HCT116 (cell line): Measurements from ENCODE around the gene GRIN3A. TPM values are rescaled to one million over a fixed set of nuclear protein-coding genes. Genes with fewer than 3 reads are reported as not detected.

Source experiments
- ATAC-seq: fragments of 200-7000 bp; cut with Tn5 transposase; 2 replicates; pipeline ENCODE4 v1.9.1; 2020; ENCODE audit warnings: mild to moderate bottlenecking, moderate library complexity
- BruUV-seq: library from RNA; stranded (reverse); fragments of 400-500 nt; replicated peaks from 2 replicates; lab custom pipeline; 2021; lab: Mats Ljungman, UMichigan
- CTCF ChIA-PET: fragments of 300-600 bp; sonication (Branson Sonifier 250); formaldehyde crosslinking; loops from one replicate; lab custom pipeline; 2021; ENCODE audit warnings: antibody characterized with exemption; lab: Charles Lee
- POLR2A ChIA-PET: fragments of 300-600, 350-600 bp; sonication (Branson Sonifier 250); formaldehyde crosslinking; loops from one replicate; lab custom pipeline; 2021; ENCODE audit warnings: antibody characterized with exemption; lab: Charles Lee
- RAD21 ChIA-PET, 2 experiments: fragments of 300-600 bp; sonication (Branson Sonifier 250); formaldehyde crosslinking; loops; one replicate each; lab custom pipeline; 2023; ENCODE audit warnings: low total read pairs in 2 of 2; ENCODE audit not compliant: uncharacterized antibody in 2 of 2, unreplicated experiment in 2 of 2, low non-redundant PET in 1 of 2; lab: Charles Lee
- DNase-seq: peaks from one replicate; pipeline ENCODE4 v3.0.0-alpha.2; 2010; ENCODE audit warnings: low read depth, low spot score
- H2AFZ ChIP-seq: fragments of 200-600 bp; shearing (Covaris generic), sonication (generic); 2 replicates; pipeline ENCODE4 v1.6.1; 2017; ENCODE audit warnings: low read depth, mixed run types, mixed read lengths, antibody characterized with exemption, low read length; ENCODE audit not compliant: poor library complexity, severe bottlenecking
- H3K27ac ChIP-seq: 2 replicates; pipeline ENCODE4 v1.5.1; 2012; ENCODE audit warnings: low read depth, low read length
- H3K27me3 ChIP-seq: fragments of 200-600 bp; sonication (generic); 2 replicates; pipeline ENCODE4 v1.6.1; 2016; ENCODE audit warnings: mixed run types, low read length, mixed read lengths; ENCODE audit not compliant: insufficient read depth
- H3K36me3 ChIP-seq, 2 experiments: fragments of 200-500 bp in 1 of 2; fragments of 200-600 bp in 1 of 2; sonication (Bioruptor generic) in 1 of 2; sonication (generic) in 1 of 2; 2 replicates each; pipeline versions ENCODE4 v1.5.1 to v1.6.1; 2014 to 2016; ENCODE audit warnings: low read length in 2 of 2, inconsistent platforms in 1 of 2, mixed read lengths in 1 of 2, mixed run types in 1 of 2; ENCODE audit not compliant: insufficient read depth in 2 of 2, control insufficient read depth in 1 of 2
- H3K4me1 ChIP-seq, 2 experiments: fragments of 200-600 bp in 1 of 2; sonication (generic) in 1 of 2; 2 replicates each; pipeline versions ENCODE4 v1.5.1 to v1.6.1; 2012 to 2017; ENCODE audit warnings: low read length in 2 of 2, inconsistent platforms in 1 of 2, mild to moderate bottlenecking in 1 of 2, mixed read lengths in 1 of 2, mixed run types in 1 of 2, moderate library complexity in 1 of 2; ENCODE audit not compliant: insufficient read depth in 2 of 2, control insufficient read depth in 1 of 2
- H3K4me2 ChIP-seq: fragments of 200-600 bp; sonication (generic); 2 replicates; pipeline ENCODE4 v1.6.1; 2017; ENCODE audit warnings: mixed run types, low read length, mixed read lengths
- H3K4me3 ChIP-seq, 2 experiments: fragments of 200-600 bp in 1 of 2; sonication (generic) in 1 of 2; replicated peaks in 1 of 2; 2 replicates each; pipeline ENCODE4 v1.5.1; 2011 to 2016; ENCODE audit warnings: low read length in 2 of 2, control low read depth in 1 of 2, low read depth in 1 of 2, mild to moderate bottlenecking in 1 of 2, mixed read lengths in 1 of 2, mixed run types in 1 of 2
- H3K79me2 ChIP-seq: fragments of 200-600 bp; sonication (generic); 2 replicates; pipeline ENCODE4 v1.6.1; 2017; ENCODE audit warnings: mild to moderate bottlenecking, mixed run types, low read length, moderate library complexity, mixed read lengths; ENCODE audit not compliant: insufficient read depth
- H3K9ac ChIP-seq: fragments of 200-600 bp; sonication (generic); 2 replicates; pipeline ENCODE4 v1.6.1; 2016; ENCODE audit warnings: low read length, mixed read lengths
- H3K9me2 ChIP-seq: fragments of 200-600 bp; sonication (generic), shearing (Covaris generic); 2 replicates; pipeline ENCODE4 v1.6.1; 2017; ENCODE audit warnings: mixed run types, mild to moderate bottlenecking, moderate library complexity; ENCODE audit not compliant: insufficient read depth
- H3K9me3 ChIP-seq, 2 experiments: fragments of 200-500 bp in 1 of 2; fragments of 200-600 bp in 1 of 2; sonication (Bioruptor generic) in 1 of 2; sonication (generic) in 1 of 2; 2 replicates each; pipeline ENCODE4 v1.6.1; 2014 to 2017; ENCODE audit warnings: low read length in 2 of 2, mixed read lengths in 2 of 2, inconsistent platforms in 1 of 2, low read depth in 1 of 2, mild to moderate bottlenecking in 1 of 2, mixed run types in 1 of 2, moderate library complexity in 1 of 2; ENCODE audit not compliant: control insufficient read depth in 1 of 2, insufficient read depth in 1 of 2
- H4K20me1 ChIP-seq: fragments of 200-600 bp; sonication (generic), shearing (Covaris generic); 2 replicates; pipeline ENCODE4 v1.6.1; 2017; ENCODE audit warnings: mixed run types, mild to moderate bottlenecking, moderate library complexity; ENCODE audit not compliant: insufficient read depth
- EZH2 ChIP-seq: fragments of 200-600 bp; sonication (generic); IDR thresholded peaks from 2 replicates; pipeline ENCODE4 v1.6.1; 2017; ENCODE audit warnings: antibody characterized with exemption, mixed run types
- FOSL1 ChIP-seq: IDR thresholded peaks from 2 replicates; pipeline ENCODE4 v1.6.1; 2012; ENCODE audit warnings: low read depth
- JUND ChIP-seq: IDR thresholded peaks from 2 replicates; pipeline ENCODE4 v1.6.1; 2012
- POLR2A ChIP-seq: IDR thresholded peaks from 2 replicates; pipeline ENCODE4 v1.7.0; 2011; ENCODE audit warnings: borderline replicate concordance; ENCODE audit not compliant: insufficient read depth, insufficient read length; ENCODE audit errors: extremely low read depth
- POLR2AphosphoS5 ChIP-seq: IDR thresholded peaks from 2 replicates; pipeline ENCODE4 v1.6.1; 2011; ENCODE audit warnings: mild to moderate bottlenecking, low read depth, low read length, moderate library complexity
- RAD21 ChIP-seq: IDR thresholded peaks from 2 replicates; pipeline ENCODE4 v1.6.1; 2012; ENCODE audit warnings: low read depth, mild to moderate bottlenecking
- TCF7L2 ChIP-seq: IDR thresholded peaks from 2 replicates; pipeline ENCODE4 v1.7.0; 2011; ENCODE audit warnings: borderline replicate concordance, inconsistent platforms; ENCODE audit not compliant: insufficient read depth, insufficient read length; ENCODE audit errors: extremely low read depth
- YY1 ChIP-seq: IDR thresholded peaks from 2 replicates; pipeline ENCODE4 v1.6.1; 2011; ENCODE audit warnings: low read length, low read depth, moderate library complexity, mild to moderate bottlenecking; ENCODE audit not compliant: insufficient replicate concordance; ENCODE audit errors: extremely low read depth
- ZFX ChIP-seq: fragments of 450-650 bp; IDR thresholded peaks from 2 replicates; pipeline ENCODE4 v1.6.1; 2017
- intact Hi-C: fragments of 100-400 bp; cut with micrococcal nuclease; formaldehyde crosslinking; loops from 2 replicates; pipeline ENCODE4 v1.10.0; 2022
- total RNA-seq: library from RNA; stranded (reverse); gene quantifications from one replicate; pipeline ENCODE4 v1.2.1, GENCODE V29; 2021; ENCODE audit not compliant: unreplicated experiment
- TF ChIP-seq, protein P1 (sequence below): IDR thresholded peaks from 2 replicates; pipeline ENCODE4 v1.6.1; 2012

GRIN3A gene
- total RNA-seq, 1 experiment from 2014 or later = not detected

DNA sequence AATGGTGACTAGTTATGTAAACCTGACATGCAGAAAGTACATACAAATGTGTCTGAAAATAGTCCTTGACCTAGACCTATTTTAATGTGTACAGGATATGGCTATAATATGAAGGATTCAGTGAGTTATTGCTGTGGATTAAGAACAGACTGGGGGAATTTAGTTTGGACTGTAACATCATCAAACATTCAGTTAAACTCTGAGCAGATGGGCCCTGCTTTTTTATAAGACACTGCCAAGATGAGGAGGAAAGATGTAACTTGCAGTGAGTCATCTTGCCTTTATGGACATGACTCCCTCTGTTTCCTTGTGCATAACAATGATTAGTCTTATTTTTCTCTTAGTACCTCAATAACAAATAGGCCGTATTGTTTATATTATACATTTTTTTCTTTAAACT is 155.9 kb downstream of the GRIN3A start:
- H3K4me2 ChIP-seq = no peak overlapping the region
- no peak overlapping the region for H2AFZ ChIP-seq
- ChIA-PET CTCF (no interaction called here), RAD21 (no interaction called here), POLR2A (no interaction called here)
- intact Hi-C loops = no loop called here
- no peaks in the 10 kb centered on the region for H4K20me1 ChIP-seq
- no TSS peak for BruUV-seq
- no peak overlapping the region for H3K4me3 ChIP-seq
- H3K9me3 ChIP-seq = no peaks in the 10 kb centered on the region
- no peaks in the 10 kb centered on the region for H3K79me2 ChIP-seq
- H3K36me3 ChIP-seq = no peaks in the 10 kb centered on the region
- TF ChIP-seq POLR2A = no peak
- no peaks in the 10 kb centered on the region for H3K27me3 ChIP-seq
- ATAC-seq = no peak
- H3K27ac ChIP-seq = no peak overlapping the region
- H3K9ac ChIP-seq = no peak overlapping the region
- no peak for DNase-seq
- H3K4me1 ChIP-seq = peaks cover 0 to 5% of the 10 kb centered on the region in 2 experiments; a peak in 1 of 4 replicates
- H3K9me2 ChIP-seq = no peaks in the 10 kb centered on the region

DNA sequence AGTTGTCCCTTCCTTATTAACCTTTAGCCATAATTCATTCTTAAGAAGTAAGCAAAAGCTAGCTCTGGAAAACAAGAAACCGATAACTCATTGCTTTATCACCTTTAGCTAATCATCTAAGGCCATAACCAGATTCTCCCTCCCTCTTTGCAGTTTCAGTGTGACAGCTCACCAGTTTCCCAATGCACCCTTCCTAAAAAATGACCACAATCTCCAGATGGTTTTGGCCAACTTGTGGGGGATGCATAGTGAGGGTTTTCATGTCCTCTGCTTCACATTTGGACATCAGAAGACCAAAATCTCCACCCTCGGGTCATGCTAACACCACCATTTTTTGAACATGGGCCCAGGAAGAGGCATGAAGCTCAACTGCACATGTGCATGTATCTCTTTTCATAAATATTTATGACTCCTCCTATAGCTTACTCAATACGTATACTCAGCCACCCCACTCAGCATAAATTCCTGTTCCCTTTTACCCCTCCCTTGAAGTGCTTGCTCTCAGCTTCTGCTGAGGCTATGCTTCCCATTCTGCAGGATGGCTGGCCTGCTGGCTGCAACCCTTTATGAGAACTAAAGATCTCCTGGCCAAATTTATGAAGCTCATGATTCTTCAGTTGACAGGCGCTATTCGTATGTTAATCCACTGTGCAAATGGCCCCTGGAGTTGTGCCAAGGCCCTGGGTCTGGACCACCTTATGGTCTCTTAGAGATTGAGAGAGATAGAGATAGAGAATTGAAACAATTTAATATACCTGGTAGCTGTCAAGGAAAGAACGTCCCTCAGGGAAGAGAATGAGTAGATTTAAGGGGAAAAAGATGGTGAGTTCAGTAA is 158.5 kb downstream of the GRIN3A start:
- no TSS peak for BruUV-seq
- H3K27me3 ChIP-seq = no peaks in the 10 kb centered on the region
- no peak overlapping the region for H2AFZ ChIP-seq
- no peak for DNase-seq
- H3K79me2 ChIP-seq = no peaks in the 10 kb centered on the region
- no peak for ATAC-seq
- no peaks in the 10 kb centered on the region for H3K36me3 ChIP-seq
- H3K4me3 ChIP-seq = no peak overlapping the region
- no peak for TF ChIP-seq TCF7L2
- TF ChIP-seq POLR2A = no peak
- TF ChIP-seq RAD21 = no peak
- TF ChIP-seq EZH2 = no peak
- TF ChIP-seq ZFX = no peak
- TF ChIP-seq POLR2AphosphoS5 = no peak
- no peak for TF ChIP-seq FOSL1
- TF ChIP-seq, protein P1, sequence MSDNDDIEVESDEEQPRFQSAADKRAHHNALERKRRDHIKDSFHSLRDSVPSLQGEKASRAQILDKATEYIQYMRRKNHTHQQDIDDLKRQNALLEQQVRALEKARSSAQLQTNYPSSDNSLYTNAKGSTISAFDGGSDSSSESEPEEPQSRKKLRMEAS = no peak
- no peak for TF ChIP-seq YY1
- TF ChIP-seq JUND = no peak
- CTCF ChIA-PET = no interaction called here
- POLR2A ChIA-PET = no interaction called here
- RAD21 ChIA-PET = no interaction called here
- H3K9me3 ChIP-seq = no peaks in the 10 kb centered on the region
- intact Hi-C loops = no loop called here
- H3K27ac ChIP-seq = no peak overlapping the region
- no peaks in the 10 kb centered on the region for H3K4me1 ChIP-seq
- no peak overlapping the region for H3K9ac ChIP-seq
- H4K20me1 ChIP-seq = no peaks in the 10 kb centered on the region
- H3K4me2 ChIP-seq = no peak overlapping the region
- H3K9me2 ChIP-seq = no peaks in the 10 kb centered on the region
